Measurements from ENCODE around the gene ARHGEF17.

DNA sequence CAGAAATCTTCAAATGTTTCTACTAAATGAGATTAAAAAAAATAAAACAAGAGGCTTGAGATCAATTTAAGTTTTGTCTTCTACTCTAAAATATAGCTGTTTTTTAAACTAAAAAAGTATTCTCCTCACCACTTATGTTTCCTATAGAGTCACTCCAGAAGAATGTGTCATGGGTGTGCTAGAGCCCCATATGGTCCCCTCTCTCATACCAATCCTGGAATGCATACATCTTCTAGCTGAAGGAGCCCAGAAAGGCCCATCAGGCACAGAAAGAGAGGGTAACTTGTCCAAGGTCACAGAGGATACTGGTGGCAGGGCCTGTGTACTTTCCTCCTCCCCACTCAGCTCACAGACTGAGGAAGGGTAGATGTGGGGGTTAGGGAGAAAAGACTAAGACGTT is 102.6 kb downstream of the ARHGEF17 start:
- TF ChIP-seq, protein P1, sequence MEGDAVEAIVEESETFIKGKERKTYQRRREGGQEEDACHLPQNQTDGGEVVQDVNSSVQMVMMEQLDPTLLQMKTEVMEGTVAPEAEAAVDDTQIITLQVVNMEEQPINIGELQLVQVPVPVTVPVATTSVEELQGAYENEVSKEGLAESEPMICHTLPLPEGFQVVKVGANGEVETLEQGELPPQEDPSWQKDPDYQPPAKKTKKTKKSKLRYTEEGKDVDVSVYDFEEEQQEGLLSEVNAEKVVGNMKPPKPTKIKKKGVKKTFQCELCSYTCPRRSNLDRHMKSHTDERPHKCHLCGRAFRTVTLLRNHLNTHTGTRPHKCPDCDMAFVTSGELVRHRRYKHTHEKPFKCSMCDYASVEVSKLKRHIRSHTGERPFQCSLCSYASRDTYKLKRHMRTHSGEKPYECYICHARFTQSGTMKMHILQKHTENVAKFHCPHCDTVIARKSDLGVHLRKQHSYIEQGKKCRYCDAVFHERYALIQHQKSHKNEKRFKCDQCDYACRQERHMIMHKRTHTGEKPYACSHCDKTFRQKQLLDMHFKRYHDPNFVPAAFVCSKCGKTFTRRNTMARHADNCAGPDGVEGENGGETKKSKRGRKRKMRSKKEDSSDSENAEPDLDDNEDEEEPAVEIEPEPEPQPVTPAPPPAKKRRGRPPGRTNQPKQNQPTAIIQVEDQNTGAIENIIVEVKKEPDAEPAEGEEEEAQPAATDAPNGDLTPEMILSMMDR (IDR thresholded peaks at IDR 0.05; ENCODE audit: low read depth, low read length, poor library complexity, severe bottlenecking), result no peak
- TF ChIP-seq EZH2phosphoT487 (IDR thresholded peaks at IDR 0.05; ENCODE audit: borderline replicate concordance, low read length), result no peak
